ENCODE measurements around the gene PSG7. TPM values are rescaled to one million over a fixed set of nuclear protein-coding genes. Genes with fewer than 3 reads are reported as not detected.
"Not testable (repeated sequence)": the region's sequence is repeated elsewhere in the genome, so short reads cannot be mapped to it uniquely, and the experiment has no call there.

The PSG7 gene
- total RNA-seq, 1 donor from 2014 or later: not detected

- not testable (repeated sequence) for DNase-seq (ENCODE audit: extremely low read depth, low read depth, low spot score)
Observed at GRCh38 chr19:42917634-42918033, 19.4 kb downstream of the PSG7 start, which contains the start of gene PSG6. TSS of gene PSG6 (minus strand) at chr19:42917894. CDS start at chr19:42917792, 102 bp downstream.

- DNase-seq (ENCODE audit: extremely low read depth, low read depth, low spot score): not testable (repeated sequence)
Observed at GRCh38 chr19:42916931-42917330, 20.1 kb downstream of the PSG7 start.

GRCh38 chr19:42913516-42913915, 23.5 kb downstream of the PSG7 start:
- DNase-seq (ENCODE audit: extremely low read depth, low read depth, low spot score): not testable (repeated sequence)

- DNase-seq (ENCODE audit: extremely low read depth, low read depth, low spot score): not testable (repeated sequence)
Observed at GRCh38 chr19:42912941-42913340, 24.1 kb downstream of the PSG7 start.

GRCh38 chr19:42911731-42912130, 25.3 kb downstream of the PSG7 start:
- not testable (repeated sequence) for DNase-seq (ENCODE audit: extremely low read depth, low read depth, low spot score)

- not testable (repeated sequence) for DNase-seq (ENCODE audit: extremely low read depth, low read depth, low spot score)
Observed at GRCh38 chr19:42906162-42906561, 30.8 kb downstream of the PSG7 start.

- DNase-seq (ENCODE audit: extremely low read depth, low read depth, low spot score): not testable (repeated sequence)
Observed at GRCh38 chr19:42900561-42900960, 36.4 kb downstream of the PSG7 start.

- DNase-seq (ENCODE audit: extremely low read depth, low read depth, low spot score): not testable (repeated sequence)
Observed at GRCh38 chr19:42899674-42900073, 37.3 kb downstream of the PSG7 start.

GRCh38 chr19:42899110-42899509, 37.9 kb downstream of the PSG7 start:
- DNase-seq (ENCODE audit: extremely low read depth, low read depth, low spot score): not testable (repeated sequence)

- DNase-seq (ENCODE audit: extremely low read depth, low read depth, low spot score): not testable (repeated sequence)
Observed at GRCh38 chr19:42898656-42899055, 38.4 kb downstream of the PSG7 start.

GRCh38 chr19:42897729-42898128, 39.3 kb downstream of the PSG7 start:
- not testable (repeated sequence) for DNase-seq (ENCODE audit: extremely low read depth, low read depth, low spot score)

- DNase-seq (ENCODE audit: extremely low read depth, low read depth, low spot score): not testable (repeated sequence)
Observed at GRCh38 chr19:42890446-42890845, 46.6 kb downstream of the PSG7 start.

GRCh38 chr19:42887876-42888445, 49.0 kb downstream of the PSG7 start:
- not testable (repeated sequence) for DNase-seq (ENCODE audit: extremely low read depth, low read depth, low spot score)

- not testable (repeated sequence) for DNase-seq (ENCODE audit: extremely low read depth, low read depth, low spot score)
Observed at GRCh38 chr19:42882730-42883129, 54.3 kb downstream of the PSG7 start.

- not testable (repeated sequence) for DNase-seq (ENCODE audit: extremely low read depth, low read depth, low spot score)
Observed at GRCh38 chr19:42882010-42882409, 55.0 kb downstream of the PSG7 start.

- not testable (repeated sequence) for DNase-seq (ENCODE audit: extremely low read depth, low read depth, low spot score)
Observed at GRCh38 chr19:42881279-42881678, 55.7 kb downstream of the PSG7 start.

- not testable (repeated sequence) for DNase-seq (ENCODE audit: extremely low read depth, low read depth, low spot score)
Observed at GRCh38 chr19:42880621-42881020, 56.4 kb downstream of the PSG7 start.

- no peak for DNase-seq (ENCODE audit: extremely low read depth, low read depth, low spot score)
Observed at GRCh38 chr19:42879613-42880012, 57.4 kb downstream of the PSG7 start, which contains the start of gene PSG1. TSS of gene PSG1 (minus strand) at chr19:42879713. CDS start at chr19:42879581, 132 bp downstream.

GRCh38 chr19:42876596-42876995, 60.4 kb downstream of the PSG7 start:
- DNase-seq (ENCODE audit: extremely low read depth, low read depth, low spot score): not testable (repeated sequence)

GRCh38 chr19:42875881-42876280, 61.1 kb downstream of the PSG7 start:
- not testable (repeated sequence) for DNase-seq (ENCODE audit: extremely low read depth, low read depth, low spot score)

GRCh38 chr19:42874901-42875813, 61.9 kb downstream of the PSG7 start:
- DNase-seq (ENCODE audit: extremely low read depth, low read depth, low spot score): not testable (repeated sequence)

Data from glomerular endothelial cell (primary cell).